Left lung (tissue), 10 donors: ENCODE data around the gene NFKBIZ. TPM values are rescaled to one million over a fixed set of nuclear protein-coding genes. Genes with fewer than 3 reads are reported as not detected.
A peak's percentile ranks its signal among the peaks of the same experiment; 100 is the strongest.

Source experiments
- ATAC-seq: fragments of 200-7000 bp; cut with Tn5 transposase; one replicate; pipeline ENCODE4 v1.9.1; 2020; ENCODE audit warnings: moderate library complexity
- DNase-seq, 4 donors: peaks; one replicate each; pipeline ENCODE4 v3.0.0-alpha.2; 2013 to 2020
- H3K27ac ChIP-seq, 2 donors: fragments of 200-600 bp; sonication (generic) in 1 of 2; one replicate each; pipeline versions ENCODE4 v1.5.0 to v1.8.0; 2020 to 2021
- H3K27me3 ChIP-seq, 2 donors: fragments of 200-600 bp; sonication (generic) in 1 of 2; one replicate each; pipeline versions ENCODE4 v1.5.0 to v1.8.0; 2020 to 2021
- H3K36me3 ChIP-seq, 2 donors: fragments of 200-600 bp; sonication (generic) in 1 of 2; one replicate each; pipeline versions ENCODE4 v1.5.0 to v1.8.0; 2020 to 2021
- H3K4me1 ChIP-seq, 2 donors: fragments of 200-600 bp; one replicate each; pipeline ENCODE4 v1.8.0; 2021
- H3K4me3 ChIP-seq, 2 donors: fragments of 200-600 bp; sonication (generic) in 1 of 2; one replicate each; pipeline versions ENCODE4 v1.5.0 to v1.8.0; 2020 to 2021; ENCODE audit warnings: mild to moderate bottlenecking in 1 of 2
- H3K9me3 ChIP-seq, 2 donors: fragments of 200-600 bp; sonication (generic) in 1 of 2; one replicate each; pipeline versions ENCODE4 v1.5.0 to v1.8.0; 2020 to 2021
- CTCF ChIP-seq, 2 donors: fragments of 200-600 bp; sonication (generic) in 1 of 2; IDR thresholded peaks; one replicate each; pipeline versions ENCODE4 v1.5.0 to v1.8.0; 2021; ENCODE audit warnings: antibody characterized with exemption in 2 of 2
- intact Hi-C, 2 donors: fragments of 100-400 bp; cut with DNase I; formaldehyde crosslinking; loops; one replicate each; pipeline versions ENCODE4 v1.11.2 to v1.14.2; 2022
- polyA plus RNA-seq, 6 donors: library from polyadenylated mRNA; unstranded; fragments of 120-200 nt; gene quantifications; one replicate each; pipeline ENCODE4 v1.2.1, GENCODE V29; 2013; ENCODE audit not compliant: insufficient read length in 6 of 6
- total RNA-seq, 2 donors: library from RNA; stranded (reverse); fragmentation: NEBNext Ultra II Directional; extraction: Animal tissue kit (Norgen Biotek cat#: 25700); gene quantifications; one replicate each; pipeline ENCODE4 v1.2.1, GENCODE V29; 2021
- donor health status: DM: no; HTN: yes; CAD: no.
- donor health status: DM: no; HTN: no; CAD: no.

NFKBIZ gene
- total and polyA plus RNA-seq, 8 donors: 19.2 to 125 (median 42.6) TPM

DNA sequence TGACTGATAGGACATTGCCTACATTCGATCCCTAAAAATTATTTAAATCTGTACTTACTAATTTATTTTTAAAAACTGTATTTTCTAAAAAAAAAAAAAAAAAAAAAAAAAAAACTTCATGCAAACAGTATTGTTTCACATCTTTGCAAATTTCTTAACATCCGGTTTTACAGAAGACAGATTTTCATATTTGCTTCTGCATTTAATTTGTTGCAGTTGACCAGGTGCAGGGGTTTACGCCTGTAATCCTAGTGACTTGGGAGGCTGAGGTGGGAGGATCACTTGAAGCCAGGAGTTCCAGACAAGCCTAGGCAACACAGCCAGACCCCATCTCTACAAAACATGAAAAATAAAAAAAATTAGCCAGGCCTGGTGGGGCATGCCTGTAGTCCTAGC lies 6.4 kb upstream of the NFKBIZ start:
- no peak for TF ChIP-seq CTCF (IDR thresholded peaks at IDR 0.05)
- DNase-seq: no peak
- no peak overlapping the region for H3K27ac ChIP-seq

DNA sequence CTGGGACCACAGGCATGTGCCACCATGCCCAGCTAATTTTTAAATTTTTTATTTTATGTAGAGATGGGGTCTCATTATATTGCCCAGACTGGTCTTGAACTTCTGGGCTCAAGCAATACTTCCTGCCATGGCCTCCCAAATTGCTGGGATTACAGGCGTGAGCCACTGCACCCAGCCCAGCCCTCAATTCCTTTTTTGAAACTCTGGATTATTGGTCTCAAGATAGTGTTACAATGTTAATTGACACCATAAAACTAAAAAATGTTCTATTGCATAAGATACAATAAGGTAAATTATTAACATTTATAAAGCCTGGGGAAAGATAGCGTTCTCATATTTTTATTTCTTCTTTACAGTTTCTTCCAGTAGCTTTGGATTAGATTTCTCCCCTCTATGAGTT lies 3.9 kb upstream of the NFKBIZ start:
- ATAC-seq (no peak), DNase-seq (no peak)
- no peak for TF ChIP-seq CTCF (IDR thresholded peaks at IDR 0.05)
- Histone ChIP-seq H3K27ac (no peak overlapping the region), H3K4me1 (peaks cover 6 to 23% of the 10 kb centered on the region in 2 donors), H3K27me3 (no peaks in the 10 kb centered on the region), H3K36me3 (no peaks in the 10 kb centered on the region), H3K9me3 (no peaks in the 10 kb centered on the region), H3K4me3 (no peak overlapping the region)
- intact Hi-C loops: no loop called here

More for the DNA sequence above, 6.4 kb upstream of the NFKBIZ start:
- no peak overlapping the region for H3K4me3 ChIP-seq
- H3K4me1 ChIP-seq: peaks cover 6 to 18% of the 10 kb centered on the region in 2 donors
- no peaks in the 10 kb centered on the region for H3K9me3 ChIP-seq
- H3K27me3 ChIP-seq: no peaks in the 10 kb centered on the region
- H3K36me3 ChIP-seq: no peaks in the 10 kb centered on the region
- intact Hi-C loops: no loop called here
- ATAC-seq: no peak

GRCh38 chr3:101846709-101847108 lies 2.6 kb upstream of the NFKBIZ start:
- peaks cover 6 to 27% of the 10 kb centered on the region in 2 donors for H3K4me1 ChIP-seq
- no peak for TF ChIP-seq CTCF (IDR thresholded peaks at IDR 0.05)
- ATAC-seq (no peak), DNase-seq (no peak)
- H3K9me3 ChIP-seq: no peaks in the 10 kb centered on the region
- H3K27ac ChIP-seq: peak overlapping the region; percentile 99 to 100
- H3K36me3 ChIP-seq: peaks cover 0 to under 1% of the 10 kb centered on the region in 2 donors
- H3K4me3 ChIP-seq: no peak overlapping the region
- intact Hi-C loops: no loop called here
- no peaks in the 10 kb centered on the region for H3K27me3 ChIP-seq

DNA sequence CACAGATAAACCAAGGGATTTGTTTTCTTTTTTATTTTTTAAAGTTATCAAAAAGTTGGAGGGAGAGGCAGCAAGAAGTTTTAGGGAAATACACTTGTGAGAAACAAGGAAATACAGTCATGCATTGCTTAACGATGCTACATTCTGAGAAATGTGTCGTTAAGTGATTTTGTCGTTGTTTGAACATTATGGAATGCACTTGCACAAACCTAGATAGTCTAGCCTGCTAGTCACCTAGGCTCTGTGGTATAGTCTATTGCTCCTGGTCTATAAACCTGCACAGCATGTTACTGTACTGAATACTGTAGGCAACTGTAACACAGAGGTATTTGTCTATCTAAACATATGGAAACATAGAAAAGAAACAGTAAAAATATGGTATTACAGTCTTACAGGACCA lies 2.0 kb upstream of the NFKBIZ start:
- peak; percentile 4 for ATAC-seq
- no peaks in the 10 kb centered on the region for H3K27me3 ChIP-seq
- H3K36me3 ChIP-seq: peaks cover 0 to 7% of the 10 kb centered on the region in 2 donors
- peak overlapping the region; percentile 99 to 100 for H3K27ac ChIP-seq
- TF ChIP-seq CTCF (IDR thresholded peaks at IDR 0.05): no peak
- no peak for DNase-seq
- H3K9me3 ChIP-seq: no peaks in the 10 kb centered on the region
- intact Hi-C loops: no loop called here
- H3K4me3 ChIP-seq: no peak overlapping the region
- H3K4me1 ChIP-seq: peaks cover 6 to 33% of the 10 kb centered on the region in 2 donors

- H3K4me1 ChIP-seq: peaks cover 6 to 43% of the 10 kb centered on the region in 2 donors
- intact Hi-C loops: no loop called here
- H3K36me3 ChIP-seq: peaks cover 9 to 17% of the 10 kb centered on the region in 2 donors
- ATAC-seq: no peak
- no peak for TF ChIP-seq CTCF (IDR thresholded peaks at IDR 0.05)
- H3K9me3 ChIP-seq: no peaks in the 10 kb centered on the region
- peak overlapping the region; percentile 76 to 94 for H3K4me3 ChIP-seq
- peak overlapping the region; percentile 99 to 100 for H3K27ac ChIP-seq
- H3K27me3 ChIP-seq: no peaks in the 10 kb centered on the region
- no peak for DNase-seq
These were observed 988 bp upstream of the NFKBIZ start for GRCh38 chr3:101848326-101848725.
